GM21723 (cell line): Measurements from ENCODE around the gene CSNK1G1.
A peak's percentile ranks its signal among the peaks of the same experiment; 100 is the strongest.
"Not testable (repeated sequence)": the region's sequence is repeated elsewhere in the genome, so short reads cannot be mapped to it uniquely, and the experiment has no call there.

Experiments
- ATAC-seq: cut with Tn5 transposase; IDR thresholded peaks from one replicate; pipeline ENCODE4 v1.9.1; 2021; ENCODE audit warnings: mild to moderate bottlenecking, moderate library complexity; ENCODE audit not compliant: unreplicated experiment

CSNK1G1 gene

DNA sequence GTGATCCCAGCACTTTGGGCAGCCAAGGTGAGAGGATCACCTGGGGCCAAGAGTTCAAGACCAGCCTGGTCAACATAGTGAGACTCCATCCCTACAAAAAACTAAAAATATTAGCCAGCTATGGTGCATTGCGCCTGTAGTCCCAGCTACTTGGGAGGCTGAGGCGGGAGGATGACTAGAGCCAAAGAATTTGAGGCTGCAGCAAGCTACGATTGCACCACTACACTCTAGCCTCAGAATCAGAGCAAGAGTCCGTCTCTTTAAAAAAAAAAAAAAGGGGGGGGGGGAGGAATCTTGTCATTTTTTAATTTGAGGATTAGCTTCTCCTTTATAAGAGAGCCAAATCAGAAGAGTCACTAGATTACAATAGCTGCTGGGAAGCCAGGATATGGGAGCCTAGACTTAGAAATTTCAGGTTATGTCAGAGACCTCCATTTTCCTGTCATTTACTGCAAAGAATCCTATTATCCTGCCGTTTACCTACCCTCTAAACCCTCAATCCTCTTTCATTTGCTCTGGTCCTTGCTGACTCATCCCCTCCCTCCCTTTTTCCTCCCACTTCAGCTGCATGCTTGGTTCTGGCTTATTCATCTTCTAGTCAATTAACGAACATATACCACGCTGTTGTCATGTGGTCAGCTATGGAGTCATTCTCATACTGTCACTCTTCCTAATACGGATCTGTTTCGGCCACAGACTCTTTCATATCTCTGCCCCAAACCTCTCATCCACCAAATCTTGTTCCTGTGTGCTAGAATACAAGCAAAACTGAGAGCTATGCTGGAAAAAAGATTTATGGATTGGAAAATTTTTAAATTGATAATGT lies 109.4 kb downstream of the CSNK1G1 start:
- ATAC-seq, result peak; percentile 86

DNA sequence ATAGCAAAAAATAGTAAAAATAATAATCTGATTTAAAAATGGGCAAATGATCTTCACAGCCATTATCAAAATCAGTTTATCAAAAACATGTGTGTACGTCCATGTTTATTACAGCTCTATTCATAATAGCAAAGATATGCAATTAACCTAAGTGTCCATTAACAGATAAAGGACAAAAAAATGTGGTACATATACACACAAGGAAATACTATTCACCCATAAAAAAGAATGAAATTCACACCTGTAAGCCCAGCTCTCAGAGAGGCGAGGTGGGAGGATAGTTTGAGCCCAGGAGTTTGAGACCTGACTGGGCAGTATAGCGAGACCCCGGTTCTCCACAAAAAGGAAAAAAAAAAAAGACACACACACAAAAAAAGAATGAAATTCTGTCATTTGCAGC lies 110.6 kb downstream of the CSNK1G1 start:
- no peak for ATAC-seq

DNA sequence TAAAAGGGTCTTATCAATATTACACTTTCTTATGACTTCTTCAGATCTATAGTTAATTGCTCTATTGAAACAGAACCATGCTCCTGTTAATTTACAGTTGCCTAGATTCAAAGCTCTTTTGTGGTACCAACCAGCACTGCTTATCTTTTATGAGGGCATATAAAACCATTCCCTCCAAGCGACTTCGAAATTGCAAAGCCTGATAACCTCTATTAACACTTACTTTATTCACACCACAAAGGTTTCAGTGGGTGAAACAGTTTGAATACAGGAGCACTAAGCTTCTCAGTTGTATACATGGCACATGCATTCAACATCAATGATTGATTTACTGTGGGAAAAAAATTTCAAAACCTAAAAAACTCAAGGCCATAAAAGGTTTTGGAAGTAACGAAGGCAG lies 118.3 kb downstream of the CSNK1G1 start:
- no peak for ATAC-seq

DNA sequence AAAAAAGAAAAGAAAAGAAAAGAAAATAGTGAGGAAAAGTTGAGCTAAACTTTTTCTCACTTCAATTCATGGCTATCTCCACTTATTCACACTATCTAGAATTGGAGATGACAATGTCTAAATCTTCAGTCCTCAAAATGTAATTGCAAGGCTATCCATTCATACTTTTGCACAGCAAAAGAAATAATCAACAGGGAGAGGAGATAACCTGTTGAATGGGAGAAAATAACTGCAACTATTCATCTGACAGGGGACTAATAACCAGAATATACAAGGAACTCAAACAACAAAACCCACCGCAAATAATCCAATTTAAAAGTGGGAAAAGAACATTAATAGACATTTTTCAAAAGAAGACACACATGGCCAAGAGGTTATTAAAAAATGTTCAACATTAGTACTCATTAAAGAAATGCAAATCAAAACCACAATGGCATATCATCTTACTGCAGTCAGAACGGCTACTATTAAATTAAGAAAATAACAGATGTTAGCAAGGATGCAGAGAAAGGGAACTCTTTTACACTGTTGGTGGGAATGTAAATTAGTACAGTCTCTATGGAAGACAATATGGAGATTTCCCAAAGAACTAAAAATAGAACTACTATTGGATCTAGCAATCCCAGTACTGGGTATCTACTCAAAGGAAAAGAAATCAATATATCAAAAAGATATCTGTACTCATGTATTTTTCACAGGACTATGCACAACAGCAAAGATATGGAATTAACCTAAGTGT lies 119.6 kb downstream of the CSNK1G1 start:
- ATAC-seq, result no peak

DNA sequence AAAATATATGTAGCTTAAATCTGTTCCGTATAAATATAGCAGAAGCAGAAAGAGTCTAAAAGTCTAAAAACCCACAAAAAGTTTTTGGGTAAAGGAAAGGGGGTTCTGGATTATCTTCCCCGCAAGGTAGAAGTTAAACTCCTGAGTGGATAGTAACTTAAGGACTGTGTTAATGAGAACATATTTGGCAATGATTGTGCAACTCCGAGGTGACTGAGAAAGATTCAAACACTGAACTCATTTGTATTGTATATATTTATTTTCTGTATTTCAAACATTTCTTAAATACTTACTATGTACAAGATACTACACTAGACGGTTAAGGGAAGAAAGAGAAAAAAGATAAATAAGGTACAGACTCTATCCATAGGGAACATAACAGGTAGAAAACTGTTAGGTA lies 120.4 kb downstream of the CSNK1G1 start:
- ATAC-seq, result no peak

DNA sequence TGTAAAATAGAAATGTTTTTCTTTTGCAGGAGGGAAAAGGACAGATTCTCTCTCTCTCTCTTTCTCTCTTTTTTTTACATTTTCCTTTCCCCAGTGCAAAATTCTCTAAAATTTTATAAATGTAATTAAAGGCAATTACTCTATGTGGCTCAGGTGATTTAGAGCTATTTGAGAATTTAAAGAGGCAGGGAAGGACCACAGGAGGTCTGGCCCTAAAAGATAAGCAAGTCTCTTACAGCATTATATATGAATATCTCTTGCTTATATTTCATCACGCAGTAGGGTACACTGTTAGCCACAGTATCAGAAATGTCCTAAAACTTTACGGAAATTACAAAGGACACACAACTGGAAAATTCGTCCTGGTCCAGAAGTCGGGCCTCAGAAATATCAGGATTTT lies 122.7 kb downstream of the CSNK1G1 start:
- no peak for ATAC-seq

DNA sequence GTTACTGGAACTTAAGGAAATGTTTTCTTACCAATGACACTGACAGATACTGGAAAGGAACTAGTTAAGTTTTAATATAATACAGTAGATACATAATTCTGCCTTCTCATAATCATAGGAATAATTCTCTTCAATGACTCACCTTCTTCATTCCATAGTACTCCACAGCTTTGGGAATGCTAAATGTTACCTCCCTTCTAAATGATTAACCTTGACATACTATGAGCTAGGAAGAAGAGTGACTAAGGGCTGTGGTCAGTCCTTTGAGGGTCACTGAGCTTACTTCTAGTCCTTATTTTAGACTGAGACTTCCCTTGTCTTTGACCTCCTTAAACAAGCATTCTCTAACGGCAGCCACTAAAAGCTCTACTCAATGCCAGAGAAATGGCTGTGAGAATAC lies 123.6 kb downstream of the CSNK1G1 start:
- no peak for ATAC-seq

DNA sequence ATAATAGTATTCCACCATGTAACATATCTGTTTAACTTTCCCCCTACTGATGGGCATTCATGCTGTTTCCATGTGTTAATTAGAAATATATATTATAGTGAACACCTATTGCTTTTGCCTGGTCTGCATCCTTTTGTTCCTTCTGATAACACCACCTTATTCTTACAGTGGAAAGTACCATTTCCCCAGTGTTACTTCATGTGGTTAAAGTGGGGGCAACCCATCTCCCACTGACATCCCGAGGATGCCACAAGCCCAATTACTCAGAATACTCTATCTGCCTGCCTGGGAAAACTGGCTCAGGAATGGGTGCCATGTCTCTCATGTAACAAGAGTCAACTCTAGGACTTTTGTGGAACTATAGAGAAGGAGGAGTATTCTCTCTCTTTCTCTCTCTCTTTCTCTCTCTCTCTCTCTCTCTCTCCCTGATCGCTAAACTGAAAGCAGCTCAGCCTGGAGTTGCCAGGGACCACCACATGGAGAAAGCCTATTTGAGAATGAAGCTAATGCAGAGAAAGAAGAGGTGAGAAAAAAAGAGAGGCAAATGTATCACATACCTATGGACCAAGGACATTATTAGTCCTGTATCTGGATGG lies 126.7 kb downstream of the CSNK1G1 start:
- ATAC-seq, result no peak

DNA sequence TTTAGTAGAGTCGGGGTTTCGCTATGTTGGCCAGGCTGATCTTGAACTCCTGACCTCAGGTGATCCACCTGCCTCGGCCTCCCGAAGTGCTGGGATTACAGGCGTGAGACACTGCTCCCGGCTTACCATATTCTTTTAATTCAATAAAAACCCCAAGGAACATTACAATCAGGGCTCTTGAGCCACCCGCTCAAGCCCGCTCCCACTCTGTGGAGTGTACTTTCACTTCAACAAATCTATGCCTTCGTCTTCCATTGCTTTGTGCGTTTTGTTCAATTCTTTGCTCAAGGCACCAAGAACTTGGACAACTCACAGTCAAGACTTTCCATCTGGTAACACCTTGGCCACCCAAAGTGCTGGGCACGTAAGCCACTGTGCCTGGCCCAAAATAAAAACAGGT lies 130.2 kb downstream of the CSNK1G1 start:
- no peak for ATAC-seq

DNA sequence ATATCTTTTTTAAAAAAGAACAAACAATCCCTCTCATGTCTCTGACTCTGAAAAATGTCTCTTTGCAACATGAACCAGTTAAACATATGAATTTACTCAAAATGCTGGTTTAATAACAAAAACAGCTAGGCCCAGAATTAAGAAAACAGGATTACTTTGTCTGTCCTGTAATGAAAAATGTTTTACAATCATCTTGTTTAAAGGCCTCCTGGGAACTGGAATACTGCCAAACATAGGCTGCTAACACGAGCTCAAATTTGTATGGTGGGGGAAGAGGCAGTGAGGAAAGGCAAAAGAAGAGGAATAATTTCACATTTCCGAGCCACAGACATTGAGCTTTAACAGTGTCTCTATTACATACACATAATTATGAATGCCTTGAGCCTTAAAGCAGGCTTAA lies 131.5 kb downstream of the CSNK1G1 start:
- ATAC-seq, result no peak

DNA sequence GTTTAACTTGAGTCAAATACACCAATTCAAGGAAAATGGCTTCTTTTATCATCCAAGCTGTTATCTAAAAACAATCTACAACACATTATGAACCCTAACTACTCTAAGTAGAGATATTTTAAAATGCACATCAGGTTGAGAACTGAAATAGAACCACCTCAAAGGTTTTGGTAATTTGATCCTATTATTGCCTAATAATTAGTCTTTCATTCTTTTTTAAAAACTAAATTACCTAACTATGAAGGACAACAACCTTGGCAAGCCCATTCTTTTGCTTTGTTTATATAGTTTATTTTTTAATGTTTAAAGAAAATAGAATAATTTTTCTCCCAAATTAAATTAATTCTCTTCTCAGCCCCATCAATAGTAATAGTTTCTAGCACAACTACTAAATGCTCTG lies 132.1 kb downstream of the CSNK1G1 start:
- ATAC-seq, result no peak

DNA sequence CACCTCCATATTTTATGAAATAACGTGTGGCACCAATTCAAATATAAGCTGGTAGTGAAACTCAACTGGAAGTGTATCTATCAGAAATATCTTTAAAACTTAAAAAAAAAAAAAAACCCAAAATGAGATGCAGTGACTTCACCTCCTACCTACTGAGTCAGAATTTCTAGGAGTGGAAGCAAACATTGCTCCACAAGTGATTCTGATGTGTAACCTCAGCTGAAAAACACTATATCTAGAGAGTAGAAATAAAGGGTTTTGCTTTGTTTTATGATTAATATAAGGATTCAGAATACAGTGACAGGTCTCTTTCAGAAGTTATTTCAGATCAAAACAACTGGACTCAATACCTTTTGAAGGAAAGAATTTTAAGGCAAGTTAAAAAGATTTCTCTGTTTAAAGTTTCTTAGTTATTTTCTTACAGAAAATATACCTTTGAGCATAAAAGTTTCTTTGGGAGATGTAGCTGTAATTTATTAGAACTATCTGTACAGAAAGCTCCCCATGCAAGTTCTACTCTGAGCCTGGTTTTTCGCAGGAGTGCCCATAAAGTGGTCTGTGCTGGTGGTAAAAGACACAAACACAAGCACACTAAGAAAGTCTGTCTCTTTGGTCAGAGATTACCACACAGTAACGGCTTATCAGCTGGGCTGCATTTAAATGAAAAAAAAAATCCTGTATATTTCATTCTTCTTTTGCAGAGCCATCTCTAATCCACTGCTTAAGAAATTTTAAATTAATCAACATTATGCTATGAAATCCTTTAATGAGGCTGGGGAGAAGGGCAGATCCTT lies 133.2 kb downstream of the CSNK1G1 start:
- ATAC-seq, result no peak

DNA sequence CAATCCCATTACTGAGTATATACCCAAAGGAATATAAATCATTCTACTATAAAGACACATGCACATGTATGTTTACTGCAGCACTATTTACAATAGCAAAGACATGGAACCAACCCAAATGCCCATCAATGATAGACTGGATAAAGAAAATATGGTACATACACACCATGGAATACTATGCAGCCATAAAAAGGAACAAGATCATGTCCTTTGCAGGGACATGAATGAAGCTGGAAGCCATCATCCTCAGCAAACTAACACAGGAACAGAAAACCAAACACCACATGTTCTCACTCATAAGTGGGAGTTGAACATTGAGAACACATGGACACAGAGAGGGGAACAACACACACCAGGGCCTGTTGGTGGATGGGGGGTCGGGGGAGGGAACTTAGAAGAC lies 134.1 kb downstream of the CSNK1G1 start:
- ATAC-seq, result not testable (repeated sequence)

DNA sequence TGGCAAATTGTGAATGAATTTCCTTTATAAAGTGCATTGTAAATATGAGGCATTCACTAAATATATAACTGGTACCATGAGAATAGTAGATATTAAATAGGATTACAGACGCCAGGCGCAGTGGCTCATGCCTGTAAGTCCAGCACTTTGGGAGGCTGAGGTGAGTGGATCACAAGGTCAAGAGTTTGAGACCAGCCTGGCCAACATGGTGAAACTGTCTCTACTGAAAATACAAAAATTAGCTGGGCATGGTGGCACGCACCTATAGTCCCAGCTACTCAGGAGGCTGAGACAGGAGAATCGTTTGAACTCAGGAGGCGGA lies 138.6 kb downstream of the CSNK1G1 start:
- not testable (repeated sequence) for ATAC-seq

DNA sequence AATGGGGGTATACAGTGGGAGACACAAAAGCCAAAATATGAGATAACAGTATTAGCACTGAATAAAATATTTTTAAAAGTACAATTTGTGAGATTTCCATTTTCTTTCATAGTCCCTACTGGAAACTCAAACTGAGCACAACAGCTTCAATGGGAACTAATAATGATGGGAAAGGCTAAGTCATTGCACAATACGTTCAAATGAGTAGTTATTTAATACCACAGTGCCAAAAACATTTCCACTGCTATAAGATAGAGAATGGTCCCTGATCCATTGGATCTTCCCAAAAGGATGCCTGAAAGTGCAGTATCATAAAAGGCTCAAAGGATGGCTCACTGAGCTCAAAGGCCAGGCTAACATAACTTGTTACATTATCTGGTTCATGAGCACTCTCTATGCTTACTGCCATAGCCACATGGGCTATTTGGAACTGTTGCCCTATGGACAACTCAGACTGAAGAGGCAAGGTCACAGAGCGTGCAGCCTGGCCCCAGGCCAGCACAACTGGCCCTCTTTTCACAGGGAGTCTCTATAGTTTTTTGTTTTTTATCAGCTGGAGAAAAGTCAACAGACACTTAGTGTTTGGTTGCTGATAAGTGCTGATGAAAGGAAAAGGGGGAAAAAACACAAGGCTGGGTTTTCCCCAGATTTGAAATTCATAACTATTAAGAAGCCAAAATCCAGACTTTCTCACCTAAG lies 139.1 kb downstream of the CSNK1G1 start:
- no peak for ATAC-seq

DNA sequence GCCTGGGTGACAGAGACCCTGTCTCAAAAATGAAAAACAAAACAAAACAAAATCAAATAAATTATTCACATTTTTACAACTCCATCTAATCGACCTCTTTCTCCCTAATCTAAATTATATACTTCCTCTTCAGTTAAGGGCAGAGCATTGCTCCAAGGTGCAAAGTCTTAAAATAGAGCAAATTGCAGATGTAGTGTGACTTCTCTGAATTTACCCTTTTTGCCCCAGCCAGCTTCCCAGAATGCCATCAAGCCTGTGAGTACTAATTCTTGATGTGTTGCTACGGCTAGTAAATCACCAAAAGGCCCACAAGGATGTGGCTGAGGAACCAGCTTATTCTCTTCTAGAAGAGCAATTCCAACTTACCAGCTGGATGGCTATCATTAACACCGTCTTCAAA lies 139.8 kb downstream of the CSNK1G1 start:
- no peak for ATAC-seq

DNA sequence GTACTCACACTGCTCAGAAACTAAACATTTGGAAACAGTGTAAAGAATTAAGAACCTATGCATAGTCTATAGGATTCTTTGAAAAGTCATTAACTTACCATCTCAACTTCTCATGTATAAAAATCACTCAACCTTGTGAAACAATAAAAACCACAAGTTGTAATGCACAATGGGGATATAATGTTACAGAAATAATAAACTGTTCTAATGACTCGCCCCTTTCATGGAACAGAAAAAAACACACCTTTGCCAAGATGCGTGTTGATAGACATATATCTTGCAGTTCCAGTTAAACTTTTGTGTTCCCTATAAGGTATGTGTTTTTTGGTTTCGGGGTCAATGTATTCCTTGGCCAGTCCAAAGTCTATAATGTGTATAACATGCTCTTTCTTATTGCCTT lies 142.3 kb downstream of the CSNK1G1 start:
- no peak for ATAC-seq

DNA sequence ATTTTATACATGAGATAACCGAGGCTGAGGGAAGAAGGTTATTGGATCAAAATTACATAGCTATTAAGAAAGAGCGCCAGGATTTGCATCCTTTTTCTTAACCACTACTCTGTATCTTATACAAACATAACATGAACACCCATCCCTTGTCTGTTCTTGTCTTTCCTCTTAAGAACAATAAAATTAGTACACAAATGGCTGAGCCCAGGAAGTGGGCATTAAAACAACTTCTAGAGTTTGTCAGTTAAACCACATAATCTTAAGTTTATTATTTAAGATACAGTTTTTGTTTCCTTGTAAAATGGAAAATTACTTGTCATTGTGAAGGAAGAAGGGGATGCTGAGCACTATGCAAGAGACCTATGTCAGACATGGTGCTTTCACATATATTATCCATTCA lies 144.3 kb downstream of the CSNK1G1 start:
- no peak for ATAC-seq

DNA sequence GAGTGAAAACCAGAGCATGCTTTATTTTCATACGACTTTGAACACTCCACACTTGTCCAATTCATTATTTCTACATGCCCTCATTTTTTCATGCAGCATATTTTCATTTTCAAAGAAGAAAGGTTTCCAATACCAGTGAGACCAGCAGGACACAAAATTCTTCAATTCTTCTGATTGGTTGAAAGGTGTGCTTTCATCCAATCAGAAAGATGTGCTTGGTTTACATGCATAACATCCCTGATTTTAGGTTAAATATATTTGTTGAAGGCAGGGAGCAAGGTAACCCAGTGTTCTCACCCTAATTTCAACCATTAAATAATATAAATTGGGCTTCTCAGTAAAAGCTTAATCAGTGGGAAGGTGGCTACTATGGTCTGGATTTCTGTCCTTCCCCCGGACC lies 145.6 kb downstream of the CSNK1G1 start:
- no peak for ATAC-seq

DNA sequence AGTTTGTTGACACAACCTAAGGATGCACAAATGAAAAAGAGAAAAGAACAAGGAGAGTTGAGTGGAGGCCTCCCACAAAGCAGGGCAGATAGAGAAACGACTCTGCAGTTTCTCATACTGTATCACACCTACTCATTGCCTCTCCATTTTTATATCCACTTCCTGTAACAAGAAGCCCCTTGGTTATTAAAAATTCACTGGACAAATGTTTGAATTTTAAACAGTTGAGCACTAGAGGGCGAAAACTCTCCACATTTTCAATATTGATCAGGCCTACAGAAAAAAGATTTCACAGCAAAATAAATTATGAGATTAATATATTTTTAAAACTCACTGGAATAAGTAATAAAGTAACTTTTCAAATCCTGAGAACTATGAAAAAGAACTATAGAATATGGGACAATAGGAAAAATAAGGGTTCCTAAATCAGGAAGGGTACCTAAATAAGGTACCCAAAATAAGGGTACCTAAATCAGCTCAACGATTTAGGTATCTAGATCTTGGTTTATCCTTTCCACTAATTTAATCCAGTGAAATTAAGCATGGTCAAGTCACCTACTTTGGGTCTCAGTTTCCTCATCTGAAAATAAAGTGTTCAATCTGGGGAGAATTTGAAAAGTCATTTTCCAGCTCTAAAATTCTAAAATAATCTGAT lies 146.2 kb downstream of the CSNK1G1 start:
- ATAC-seq, result no peak
